HepG2 (cell line): ENCODE measurements around the gene INTS6. TPM values are rescaled to one million over a fixed set of nuclear protein-coding genes. Genes with fewer than 3 reads are reported as not detected.
A peak's percentile ranks its signal among the peaks of the same experiment; 100 is the strongest.

Source experiments
- ARID4A ChIP-seq: sonication (generic); formaldehyde crosslinking; IDR thresholded peaks from 2 replicates; pipeline ENCODE4 v1.5.0; 2020; ENCODE audit warnings: mild to moderate bottlenecking, missing genetic modification reagents, borderline replicate concordance
- ATF1 ChIP-seq: IDR thresholded peaks from 2 replicates; pipeline ENCODE4 v1.6.1; 2016; ENCODE audit warnings: mild to moderate bottlenecking, control low read depth
- FOSL1 ChIP-seq: sonication (generic); formaldehyde crosslinking; IDR thresholded peaks from 2 replicates; pipeline ENCODE4 v1.9.0; 2021; ENCODE audit warnings: missing genetic modification reagents, borderline replicate concordance
- IRF2 ChIP-seq: IDR thresholded peaks from 2 replicates; pipeline ENCODE4 v1.6.1; 2018; ENCODE audit warnings: missing genetic modification reagents, missing compliant biosample characterization
- KLF11 ChIP-seq: IDR thresholded peaks from 2 replicates; pipeline ENCODE4 v1.6.1; 2016; ENCODE audit warnings: missing compliant biosample characterization
- KLF12 ChIP-seq: sonication (generic); formaldehyde crosslinking; IDR thresholded peaks from 2 replicates; pipeline ENCODE4 v1.4.0; 2020; ENCODE audit warnings: missing genetic modification reagents, borderline replicate concordance
- MAF1 ChIP-seq: sonication (generic); formaldehyde crosslinking; IDR thresholded peaks from 2 replicates; pipeline ENCODE4 v1.5.0; 2020; ENCODE audit warnings: missing genetic modification reagents, borderline replicate concordance
- NKX3-1 ChIP-seq: sonication (generic); formaldehyde crosslinking; IDR thresholded peaks from 2 replicates; pipeline ENCODE4 v1.5.0; 2020; ENCODE audit warnings: missing genetic modification reagents
- PRDM4 ChIP-seq: sonication (generic); formaldehyde crosslinking; IDR thresholded peaks from 2 replicates; pipeline ENCODE4 v1.9.0; 2021; ENCODE audit warnings: missing genetic modification reagents, borderline replicate concordance
- RELA ChIP-seq: sonication (generic); formaldehyde crosslinking; IDR thresholded peaks from 2 replicates; pipeline ENCODE4 v1.4.0; 2020; ENCODE audit warnings: missing genetic modification reagents
- RFXAP ChIP-seq: sonication (generic); formaldehyde crosslinking; IDR thresholded peaks from 2 replicates; pipeline ENCODE4 v1.4.0; 2020; ENCODE audit warnings: missing genetic modification reagents, borderline replicate concordance
- SPEN ChIP-seq: sonication (generic); formaldehyde crosslinking; IDR thresholded peaks from 2 replicates; pipeline ENCODE4 v1.5.1; 2020; ENCODE audit warnings: low read depth, mild to moderate bottlenecking, missing genetic modification reagents
- TARDBP ChIP-seq: sonication (generic); formaldehyde crosslinking; IDR thresholded peaks from 2 replicates; pipeline ENCODE4 v1.8.0; 2022; ENCODE audit warnings: mild to moderate bottlenecking, missing genetic modification reagents
- ZBTB7A ChIP-seq: sonication (generic); formaldehyde crosslinking; IDR thresholded peaks from 2 replicates; pipeline ENCODE4 v1.8.0; 2022; ENCODE audit warnings: mild to moderate bottlenecking, missing genetic modification reagents
- ZNF124 ChIP-seq: sonication (generic); formaldehyde crosslinking; IDR thresholded peaks from 2 replicates; pipeline ENCODE4 v1.4.0; 2020; ENCODE audit warnings: missing genetic modification reagents
- ZNF274 ChIP-seq: sonication (generic); formaldehyde crosslinking; IDR thresholded peaks from 2 replicates; pipeline ENCODE4 v1.5.1; 2020; ENCODE audit warnings: mild to moderate bottlenecking, missing genetic modification reagents
- ZNF329 ChIP-seq: sonication (generic); formaldehyde crosslinking; IDR thresholded peaks from 2 replicates; pipeline ENCODE4 v1.9.0; 2021; ENCODE audit warnings: low read depth, mild to moderate bottlenecking, missing genetic modification reagents
- ZNF510 ChIP-seq: sonication (generic); formaldehyde crosslinking; IDR thresholded peaks from 2 replicates; pipeline ENCODE4 v1.4.0; 2020; ENCODE audit warnings: low read depth, mild to moderate bottlenecking, missing genetic modification reagents
- ZNF564 ChIP-seq: sonication (generic); formaldehyde crosslinking; IDR thresholded peaks from 2 replicates; pipeline ENCODE4 v1.8.1; 2023; ENCODE audit warnings: mild to moderate bottlenecking, missing genetic modification reagents
- ZNF570 ChIP-seq: sonication (generic); formaldehyde crosslinking; IDR thresholded peaks from 2 replicates; pipeline ENCODE4 v1.4.0; 2020; ENCODE audit warnings: mild to moderate bottlenecking, missing genetic modification reagents, borderline replicate concordance
- ZNF614 ChIP-seq: IDR thresholded peaks from 2 replicates; pipeline ENCODE4 v1.6.1; 2018; ENCODE audit warnings: missing biosample characterization, missing genetic modification reagents, inconsistent platforms, borderline replicate concordance
- ZNF768 ChIP-seq: sonication (generic); formaldehyde crosslinking; IDR thresholded peaks from 2 replicates; pipeline ENCODE4 v1.4.0; 2020; ENCODE audit warnings: missing genetic modification reagents
- polyA plus RNA-seq, 8 experiments: library from polyadenylated mRNA; depleted of rRNA in 3 of 8; stranded (reverse) in 7 of 8; unstranded in 1 of 8; fragments of >200 nt; fragmentation: Illumina TruSeq in 4 of 8; extraction: Trizol in 4 of 8; gene quantifications; 2 replicates each; pipeline versions ENCODE4 v1.2.1 to v1.2.3, GENCODE V29; 2011 to 2016; ENCODE audit warnings: low read depth in 4 of 8, missing spikeins in 1 of 8, mixed read lengths in 1 of 8; ENCODE audit not compliant: insufficient read depth in 1 of 8
- total RNA-seq, 5 experiments: library from RNA; depleted of rRNA; stranded (reverse); fragments of >200 nt; fragmentation: Illumina TruSeq; extraction: Trizol; gene quantifications; 2 replicates each; pipeline ENCODE4 v1.2.3, GENCODE V29; 2016; ENCODE audit warnings: low read depth in 1 of 5

The INTS6 gene
- total and polyA plus RNA-seq, 2 of the 13 experiments (the other 11 are each of a cell fraction or from before 2014, with no cell fraction given) = 27.9 to 38.4 TPM

GRCh38 chr13:51452361-51453206, at the start of gene INTS6 (continued):
- no peak for TF ChIP-seq ZNF274 (CRISPR knock-in tag)
- peak; percentile 33; the same call in 1 of the 2 replicates for TF ChIP-seq TARDBP
- TF ChIP-seq ZNF510 (CRISPR knock-in tag) = no peak
- peak; percentile 80 for TF ChIP-seq KLF11 (CRISPR knock-in tag)
- peak; percentile 80 for TF ChIP-seq RFXAP
- TF ChIP-seq ZNF124 (CRISPR knock-in tag) = peak; percentile 70; the same call in 1 of the 2 replicates
- TF ChIP-seq ZNF570 (CRISPR knock-in tag) = no peak
- 0 out of 2 replicates have a peak, but pooled peaks have one; percentile 34 for TF ChIP-seq ZNF564 (CRISPR knock-in tag)
- peak; percentile 37; the same call in 1 of the 2 replicates for TF ChIP-seq FOSL1 (CRISPR knock-in tag)
- TF ChIP-seq IRF2 (CRISPR knock-in tag) = no peak
- no peak for TF ChIP-seq ZBTB7A
- 0 out of 2 replicates have a peak, but pooled peaks have one; percentile 52 for TF ChIP-seq ZNF329 (CRISPR knock-in tag)
- peak; percentile 66 for TF ChIP-seq NKX3-1
- no peak for TF ChIP-seq RELA
- TF ChIP-seq PRDM4 (CRISPR knock-in tag) = peak; percentile 61; the same call in 1 of the 2 replicates
- peak; percentile 53; the same call in 1 of the 2 replicates for TF ChIP-seq KLF12
- TF ChIP-seq ARID4A (CRISPR knock-in tag) = peak; percentile 47; the same call in 1 of the 2 replicates
- peak; percentile 42; the same call in 1 of the 2 replicates for TF ChIP-seq ATF1 (CRISPR knock-in tag)
- peak; percentile 22; the same call in 1 of the 2 replicates for TF ChIP-seq SPEN (CRISPR knock-in tag)
- TF ChIP-seq MAF1 (CRISPR knock-in tag) = peak; percentile 84; the same call in 1 of the 2 replicates
- TF ChIP-seq ZNF768 = peak; percentile 58
- TF ChIP-seq ZNF614 (CRISPR knock-in tag) = no peak
